GM12878 (cell line): ENCODE measurements around the gene S100A9. TPM values are rescaled to one million over a fixed set of nuclear protein-coding genes. Genes with fewer than 3 reads are reported as not detected.

Experiments used
- ATAC-seq: fragments of 200-7000 bp; cut with Tn5 transposase; 3 replicates; pipeline ENCODE4 v1.9.1; 2020; ENCODE audit warnings: mild to moderate bottlenecking, moderate library complexity
- BruUV-seq: library from RNA; stranded (reverse); fragments of 400-500 nt; replicated peaks from 2 replicates; lab custom pipeline; 2021; lab: Mats Ljungman, UMichigan
- CTCF ChIA-PET: fragments of 300-600 bp; sonication (Branson Sonifier 250); formaldehyde crosslinking; extraction: SDS; loops from one replicate; lab custom pipeline; 2021; ENCODE audit warnings: inconsistent platforms; lab: Yijun Ruan, JAX
- POLR2A ChIA-PET: fragments of 350-600 bp; formaldehyde crosslinking; extraction: SDS; loops from one replicate; lab custom pipeline; 2021; ENCODE audit warnings: inconsistent platforms; lab: Charles Lee
- RAD21 ChIA-PET: fragments of 300-600 bp; sonication (Branson Sonifier 250); formaldehyde crosslinking; loops from one replicate; lab custom pipeline; 2023; ENCODE audit warnings: antibody characterized with exemption; ENCODE audit not compliant: unreplicated experiment; lab: Charles Lee
- SMC1A ChIA-PET: fragments of 300-600 bp; sonication (Branson Sonifier 250); formaldehyde crosslinking; loops from one replicate; lab custom pipeline; 2023; ENCODE audit not compliant: unreplicated experiment, uncharacterized antibody; lab: Charles Lee
- DNase-seq: peaks from one replicate; pipeline ENCODE4 v3.0.0-alpha.2; 2011; ENCODE audit warnings: low read depth, low spot score
- FAIRE-seq: peaks from 3 replicates; lab custom pipeline; 2011; peaks lifted over from hg19 to GRCh38; lab: Jason Lieb, UNC
- H2AFZ ChIP-seq: 2 replicates; pipeline ENCODE4 v1.6.0; 2011; ENCODE audit warnings: low read depth, low read length, control low read depth; ENCODE audit not compliant: control insufficient read depth
- H3K27ac ChIP-seq: 2 replicates; pipeline ENCODE4 v1.5.1; 2011; ENCODE audit warnings: control low read depth; ENCODE audit not compliant: control insufficient read depth, insufficient read depth
- H3K27me3 ChIP-seq, 2 experiments: replicated peaks in 1 of 2; 2 replicates each; pipeline versions ENCODE4 v1.6.0 to v1.6.1; 2011; ENCODE audit warnings: low read length in 1 of 2; ENCODE audit not compliant: control insufficient read depth in 2 of 2, insufficient read depth in 2 of 2
- H3K36me3 ChIP-seq, 2 experiments: 2 replicates each; pipeline ENCODE4 v1.5.1; 2011; ENCODE audit warnings: low read length in 1 of 2; ENCODE audit not compliant: control insufficient read depth in 2 of 2, insufficient read depth in 2 of 2
- H3K4me1 ChIP-seq: 2 replicates; pipeline ENCODE4 v1.6.1; 2011; ENCODE audit warnings: mild to moderate bottlenecking, low read length, moderate library complexity, mixed read lengths; ENCODE audit not compliant: control insufficient read depth, insufficient read depth
- H3K4me2 ChIP-seq: 2 replicates; pipeline ENCODE4 v1.6.0; 2011; ENCODE audit warnings: control low read depth; ENCODE audit not compliant: control insufficient read depth, insufficient read depth
- H3K4me3 ChIP-seq: fragments of 200-600 bp; sonication (generic); 2 replicates; pipeline ENCODE4 v1.5.1; 2016
- H3K79me2 ChIP-seq: 2 replicates; pipeline ENCODE4 v1.6.0; 2011; ENCODE audit warnings: low read length; ENCODE audit not compliant: control insufficient read depth, insufficient read depth
- H3K9ac ChIP-seq: 2 replicates; pipeline ENCODE4 v1.8.0; 2011; ENCODE audit warnings: low read length, control low read depth, mixed read lengths; ENCODE audit not compliant: control insufficient read depth, insufficient read depth
- H3K9me3 ChIP-seq: replicated peaks from 3 replicates; pipeline ENCODE4 v1.5.1; 2011; ENCODE audit warnings: mild to moderate bottlenecking, low read length; ENCODE audit not compliant: control insufficient read depth, insufficient read depth
- H4K20me1 ChIP-seq: 2 replicates; pipeline ENCODE4 v1.6.0; 2011; ENCODE audit not compliant: control insufficient read depth, insufficient read depth
- CEBPZ ChIP-seq: fragments of 150-350 bp; IDR thresholded peaks from 2 replicates; pipeline ENCODE4 v1.6.1; 2016; ENCODE audit warnings: low read depth, low read length
- KDM1A ChIP-seq: fragments of 200-600 bp; sonication (generic); IDR thresholded peaks from 2 replicates; pipeline ENCODE4 v1.6.1; 2016; ENCODE audit warnings: borderline replicate concordance
- PRDM15 ChIP-seq: fragments of 450-650 bp; formaldehyde crosslinking; IDR thresholded peaks from 2 replicates; pipeline ENCODE4 v1.4.0; 2020; ENCODE audit warnings: mild to moderate bottlenecking, moderate library complexity
- RBBP5 ChIP-seq: fragments of 200-600 bp; sonication (generic); conservative IDR thresholded peaks from 2 replicates; pipeline ENCODE4 v1.6.1; 2016
- SREBF2 ChIP-seq: IDR thresholded peaks from 2 replicates; pipeline ENCODE4 v1.6.1; 2012; ENCODE audit warnings: mild to moderate bottlenecking, low read length
- ZNF384 ChIP-seq: IDR thresholded peaks from 2 replicates; pipeline ENCODE4 v1.6.1; 2012; ENCODE audit warnings: low read depth, mild to moderate bottlenecking, low read length, improper control_type of control experiment, borderline replicate concordance
- ZNF687 ChIP-seq: fragments of 450-650 bp; IDR thresholded peaks from 2 replicates; pipeline ENCODE4 v1.6.1; 2017; ENCODE audit warnings: mild to moderate bottlenecking, moderate library complexity
- WGBS: methylation state at CpG from one replicate; pipeline ENCODE4 v1.1.6; 2016; ENCODE audit warnings: low lambda C conversion rate; ENCODE audit not compliant: insufficient replicate concordance, insufficient coverage; ENCODE audit errors: missing lambda C conversion rate; 5-methylcytosine and 5-hydroxymethylcytosine counted together
- in situ Hi-C: fragments of 300-500 bp; cut with MboI; formaldehyde crosslinking; loops from 9 replicates; pipeline ENCODE4 v1.14.3; 2018; ENCODE audit warnings: mixed read lengths
- intact Hi-C: fragments of 100-400 bp; cut with micrococcal nuclease; formaldehyde crosslinking; loops from one replicate; pipeline ENCODE4 v1.14.2; 2022; ENCODE audit not compliant: unreplicated experiment
- polyA plus RNA-seq, 11 experiments: library from polyadenylated mRNA; depleted of rRNA in 4 of 11; unstranded in 6 of 11; stranded (reverse) in 5 of 11; fragments of >200 nt; fragmentation: Nextera tagmentation in 4 of 11; fragmentation: Illumina TruSeq in 1 of 11; extraction: Ambion mirVana in 4 of 11; extraction: Trizol in 1 of 11; gene quantifications; 1 replicate in 1 of 11; 2 replicates in 10 of 11; pipeline versions ENCODE4 v1.2.1 to v1.2.3, GENCODE V29; 2011 to 2016; ENCODE audit warnings: inconsistent platforms in 2 of 11, missing spikeins in 2 of 11, low read depth in 1 of 11
- total RNA-seq, 4 experiments: library from RNA; depleted of rRNA in 3 of 4; stranded (reverse); fragments of >200 nt in 3 of 4; fragmentation: Illumina TruSeq in 1 of 4; extraction: Trizol in 1 of 4; gene quantifications; 2 replicates each; pipeline versions ENCODE4 v1.2.1 to v1.2.3, GENCODE V29; 2013 to 2021
- TF ChIP-seq, protein P1 (sequence below): IDR thresholded peaks from 2 replicates; pipeline ENCODE4 v1.6.1; 2011; ENCODE audit warnings: mild to moderate bottlenecking, low read depth, low read length, moderate library complexity; ENCODE audit not compliant: insufficient replicate concordance

Gene S100A9
- total and polyA plus RNA-seq, 10 of the 15 experiments (the other 5 are each of a cell fraction or from before 2014, with no cell fraction given), result 0.22 to 1.7 (median 0.49) TPM; not detected in 3

GRCh38 chr1:153340356-153340755 lies 17.3 kb upstream of the S100A9 start (continued):
- TF ChIP-seq PRDM15 (CRISPR knock-in tag), result no peak

GRCh38 chr1:153341431-153341934 lies 16.2 kb upstream of the S100A9 start:
- no peak overlapping the region; the same call in 1 of the 2 replicates for H3K9ac ChIP-seq
- no peaks in the 10 kb centered on the region for H3K27me3 ChIP-seq
- 50% methylated on average over 4 of the region's 4 CpGs for WGBS
- ATAC-seq, result no peak
- no peak for DNase-seq
- peak overlapping the region; percentile 77 for H3K4me2 ChIP-seq
- no TSS peak for BruUV-seq
- peak overlapping the region; percentile 55; the same call in 1 of the 2 replicates for H3K4me3 ChIP-seq
- no peaks in the 10 kb centered on the region for H3K36me3 ChIP-seq
- in situ Hi-C loops (no loop called here), intact Hi-C loops (loop anchor here (5.0 kb wide), 1 partner anchor 79 kb away; no protein-coding TSS in a partner anchor)
- ChIA-PET POLR2A (no interaction called here), RAD21 (interaction anchor here (0.9 to 4.0 kb wide), 5 partner anchors 10 to 108 kb away, joined by 3 to 26 read pairs (median 14); no protein-coding TSS in a partner anchor), SMC1A (interaction anchor here (1.5 to 4.9 kb wide), 3 partner anchors 12 to 205 kb away, joined by 3 to 27 read pairs (median 16); no protein-coding TSS in a partner anchor), CTCF (interaction anchor here (0.8 to 5.8 kb wide), 10 partner anchors 8 to 154 kb away, joined by 3 to 54 read pairs (median 6); partner anchors contain the start of gene PGLYRP3)
- H3K27ac ChIP-seq, result peak overlapping the region; percentile 86
- no peak overlapping the region for H2AFZ ChIP-seq
- no peaks in the 10 kb centered on the region for H3K9me3 ChIP-seq
- FAIRE-seq, result no peak
- no peaks in the 10 kb centered on the region for H4K20me1 ChIP-seq
- H3K4me1 ChIP-seq, result peaks cover 30% of the 10 kb centered on the region
- peaks cover 17% of the 10 kb centered on the region for H3K79me2 ChIP-seq
- TF ChIP-seq RBBP5 (no peak), ZNF384 (no peak), CEBPZ (no peak), ZNF687 (no peak), SREBF2 (no peak), KDM1A (no peak)
- TF ChIP-seq, protein P1, sequence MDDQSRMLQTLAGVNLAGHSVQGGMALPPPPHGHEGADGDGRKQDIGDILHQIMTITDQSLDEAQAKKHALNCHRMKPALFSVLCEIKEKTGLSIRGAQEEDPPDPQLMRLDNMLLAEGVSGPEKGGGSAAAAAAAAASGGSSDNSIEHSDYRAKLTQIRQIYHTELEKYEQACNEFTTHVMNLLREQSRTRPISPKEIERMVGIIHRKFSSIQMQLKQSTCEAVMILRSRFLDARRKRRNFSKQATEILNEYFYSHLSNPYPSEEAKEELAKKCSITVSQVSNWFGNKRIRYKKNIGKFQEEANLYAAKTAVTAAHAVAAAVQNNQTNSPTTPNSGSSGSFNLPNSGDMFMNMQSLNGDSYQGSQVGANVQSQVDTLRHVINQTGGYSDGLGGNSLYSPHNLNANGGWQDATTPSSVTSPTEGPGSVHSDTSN, result no peak
